Central memory CD8-positive, alpha-beta T cell (primary cell): ENCODE data around the gene PRSS50.

Experiments
- ATAC-seq: fragments of 150-1000 bp; cut with Tn5 transposase; replicated peaks from 2 replicates; pipeline ENCODE4 v1.10.0; 2022; ENCODE audit warnings: mild to moderate bottlenecking, moderate FRiP score, moderate number of reproducible peaks; ENCODE audit not compliant: poor library complexity, severe bottlenecking; ENCODE audit errors: extremely low read depth
- DNase-seq, 2 donors: peaks; one replicate each; pipeline ENCODE4 v3.0.0; 2021; ENCODE audit warnings: low spot score in 2 of 2
- H3K27ac Mint-ChIP-seq: one replicate; pipeline ENCODE4 v1.8.0; 2022; ENCODE audit warnings: low read depth, mild to moderate bottlenecking, moderate library complexity, mixed read lengths
- H3K27me3 Mint-ChIP-seq: one replicate; pipeline ENCODE4 v1.8.0; 2022; ENCODE audit warnings: mixed read lengths
- H3K36me3 Mint-ChIP-seq: one replicate; pipeline ENCODE4 v1.8.0; 2022; ENCODE audit warnings: mild to moderate bottlenecking, moderate library complexity, mixed read lengths; ENCODE audit not compliant: insufficient read depth
- H3K4me1 Mint-ChIP-seq: one replicate; pipeline ENCODE4 v1.8.0; 2022; ENCODE audit warnings: mixed read lengths
- H3K4me3 Mint-ChIP-seq: one replicate; pipeline ENCODE4 v1.8.0; 2022; ENCODE audit warnings: mild to moderate bottlenecking, moderate library complexity, mixed read lengths
- H3K9me3 Mint-ChIP-seq: one replicate; pipeline ENCODE4 v1.8.0; 2022; ENCODE audit warnings: mixed read lengths

The PRSS50 gene

GRCh38 chr3:46702246-46703012, 15.2 kb downstream of the PRSS50 start:
- no peak for ATAC-seq

GRCh38 chr3:46701181-46701939, 16.3 kb downstream of the PRSS50 start, which contains the start of gene TMIE:
Gene TMIE, plus strand, starts transcription at chr3:46701392. Its CDS starts 96 bp downstream, at chr3:46701488.
- peaks cover 14% of the 10 kb centered on the region for H3K27me3 Mint-ChIP-seq
- no peak for DNase-seq

More at GRCh38 chr3:46702246-46703012, 15.2 kb downstream of the PRSS50 start:
- no peaks in the 10 kb centered on the region for H3K36me3 Mint-ChIP-seq
- H3K27ac Mint-ChIP-seq, result no peak overlapping the region
- no peaks in the 10 kb centered on the region for H3K4me1 Mint-ChIP-seq
- no peaks in the 10 kb centered on the region for H3K9me3 Mint-ChIP-seq
- no peak for DNase-seq
- H3K27me3 Mint-ChIP-seq, result peaks cover 14% of the 10 kb centered on the region
- no peak overlapping the region for H3K4me3 Mint-ChIP-seq

GRCh38 chr3:46700772-46701171, 16.9 kb downstream of the PRSS50 start:
- DNase-seq, result no peak
- H3K9me3 Mint-ChIP-seq, result no peaks in the 10 kb centered on the region

More at GRCh38 chr3:46701181-46701939, 16.3 kb downstream of the PRSS50 start, which contains the start of gene TMIE:
- Mint-ChIP-seq H3K4me1 (no peaks in the 10 kb centered on the region), H3K36me3 (no peaks in the 10 kb centered on the region), H3K27ac (no peak within 1 kb of the TSS), H3K9me3 (no peaks in the 10 kb centered on the region), H3K4me3 (no peak within 1 kb of the TSS)
- ATAC-seq, result no peak

GRCh38 chr3:46699676-46700523, 17.8 kb downstream of the PRSS50 start:
- Mint-ChIP-seq H3K36me3 (no peaks in the 10 kb centered on the region), H3K4me1 (peaks cover 12% of the 10 kb centered on the region), H3K27ac (no peak overlapping the region), H3K9me3 (no peaks in the 10 kb centered on the region), H3K4me3 (no peak overlapping the region), H3K27me3 (peaks cover 14% of the 10 kb centered on the region)
- no peak for ATAC-seq
- DNase-seq, result no peak

More at GRCh38 chr3:46700772-46701171, 16.9 kb downstream of the PRSS50 start:
- ATAC-seq, result no peak
- Mint-ChIP-seq H3K36me3 (no peaks in the 10 kb centered on the region), H3K4me3 (no peak overlapping the region), H3K27me3 (peaks cover 14% of the 10 kb centered on the region), H3K4me1 (peaks cover 4% of the 10 kb centered on the region), H3K27ac (no peak overlapping the region)

GRCh38 chr3:46695962-46696894, 21.4 kb downstream of the PRSS50 start:
- Mint-ChIP-seq H3K4me1 (peaks cover 29% of the 10 kb centered on the region), H3K4me3 (peak overlapping the region; percentile 70), H3K36me3 (no peaks in the 10 kb centered on the region), H3K27ac (no peak overlapping the region), H3K9me3 (no peaks in the 10 kb centered on the region), H3K27me3 (no peaks in the 10 kb centered on the region)
- ATAC-seq, result no peak
- DNase-seq, result no peak

GRCh38 chr3:46695177-46695961, 22.3 kb downstream of the PRSS50 start:
- Mint-ChIP-seq H3K27ac (peak overlapping the region; percentile 54), H3K36me3 (no peaks in the 10 kb centered on the region), H3K9me3 (no peaks in the 10 kb centered on the region), H3K27me3 (no peaks in the 10 kb centered on the region), H3K4me1 (peaks cover 29% of the 10 kb centered on the region), H3K4me3 (peak overlapping the region; percentile 70)
- no peak for ATAC-seq
- DNase-seq, result no peak

GRCh38 chr3:46694520-46694919, 23.1 kb downstream of the PRSS50 start:
- Mint-ChIP-seq H3K9me3 (no peaks in the 10 kb centered on the region), H3K4me3 (peak overlapping the region; percentile 70), H3K4me1 (peaks cover 29% of the 10 kb centered on the region), H3K27ac (no peak overlapping the region), H3K27me3 (no peaks in the 10 kb centered on the region), H3K36me3 (no peaks in the 10 kb centered on the region)
- no peak for ATAC-seq
- no peak for DNase-seq

- peaks cover 29% of the 10 kb centered on the region for H3K4me1 Mint-ChIP-seq
- H3K9me3 Mint-ChIP-seq, result no peaks in the 10 kb centered on the region
- ATAC-seq (peak; percentile 33), DNase-seq (peak; percentile 26 to 32)
- H3K36me3 Mint-ChIP-seq, result no peaks in the 10 kb centered on the region
- no peaks in the 10 kb centered on the region for H3K27me3 Mint-ChIP-seq
- H3K27ac Mint-ChIP-seq, result no peak overlapping the region
- H3K4me3 Mint-ChIP-seq, result peak overlapping the region; percentile 70
Observed at GRCh38 chr3:46693892-46694226, 23.8 kb downstream of the PRSS50 start.

GRCh38 chr3:46693038-46693891, 24.4 kb downstream of the PRSS50 start, which contains the start of gene ALS2CL:
Gene ALS2CL, minus strand, starts transcription at chr3:46693679. Its CDS starts 4,239 bp downstream, at chr3:46689440.
- no peaks in the 10 kb centered on the region for H3K9me3 Mint-ChIP-seq
- peaks cover 29% of the 10 kb centered on the region for H3K4me1 Mint-ChIP-seq

GRCh38 chr3:46692566-46692990, 25.1 kb downstream of the PRSS50 start:
- Mint-ChIP-seq H3K4me3 (peak overlapping the region; percentile 70), H3K9me3 (no peaks in the 10 kb centered on the region), H3K27ac (no peak overlapping the region), H3K4me1 (peaks cover 29% of the 10 kb centered on the region), H3K27me3 (no peaks in the 10 kb centered on the region), H3K36me3 (no peaks in the 10 kb centered on the region)
- no peak for ATAC-seq
- DNase-seq, result no peak

More at GRCh38 chr3:46693038-46693891, 24.4 kb downstream of the PRSS50 start, which contains the start of gene ALS2CL:
- Mint-ChIP-seq H3K4me3 (peak within 1 kb of the TSS; percentile 70), H3K27ac (no peak within 1 kb of the TSS), H3K36me3 (no peaks in the 10 kb centered on the region), H3K27me3 (no peaks in the 10 kb centered on the region)
- ATAC-seq (peak; percentile 75), DNase-seq (peak; percentile 39 to 49)
